HepG2 (cell line): ENCODE measurements around the gene IRF3. TPM values are rescaled to one million over a fixed set of nuclear protein-coding genes. Genes with fewer than 3 reads are reported as not detected.
A peak's percentile ranks its signal among the peaks of the same experiment; 100 is the strongest.

ENCODE experiments used
- CENPT ChIP-seq: sonication (generic); formaldehyde crosslinking; IDR thresholded peaks from 2 replicates; pipeline ENCODE4 v1.8.0; 2022; ENCODE audit warnings: low read depth, mild to moderate bottlenecking, moderate library complexity, missing genetic modification reagents
- FOXA3 ChIP-seq: IDR thresholded peaks from 2 replicates; pipeline ENCODE4 v1.6.1; 2016; ENCODE audit warnings: missing genetic modification reagents, missing compliant biosample characterization
- FOXP1 ChIP-seq, 2 experiments: fragments of 450-650 bp in 1 of 2; IDR thresholded peaks; 2 replicates each; pipeline ENCODE4 v1.6.1; 2017 to 2018; ENCODE audit warnings: antibody characterized with exemption in 1 of 2
- IRF9 ChIP-seq: sonication (generic); formaldehyde crosslinking; IDR thresholded peaks from 2 replicates; pipeline ENCODE4 v1.8.0; 2022; ENCODE audit warnings: missing genetic modification reagents, mild to moderate bottlenecking, borderline replicate concordance
- MAFF ChIP-seq: IDR thresholded peaks from 2 replicates; pipeline ENCODE4 v1.6.1; 2011; ENCODE audit warnings: low read depth, low read length, improper control_type of control experiment
- MYNN ChIP-seq: sonication (generic); formaldehyde crosslinking; IDR thresholded peaks from 2 replicates; pipeline ENCODE4 v1.4.0; 2020; ENCODE audit warnings: mild to moderate bottlenecking, low read depth, missing genetic modification reagents
- MZF1 ChIP-seq: sonication (generic); formaldehyde crosslinking; IDR thresholded peaks from 2 replicates; pipeline ENCODE4 v1.8.1; 2023; ENCODE audit warnings: mild to moderate bottlenecking, missing genetic modification reagents, borderline replicate concordance
- NR2F2 ChIP-seq: IDR thresholded peaks from 2 replicates; pipeline ENCODE4 v1.6.1; 2012; ENCODE audit warnings: low read depth, inconsistent platforms, borderline replicate concordance
- PITX1 ChIP-seq: sonication (generic); formaldehyde crosslinking; IDR thresholded peaks from 2 replicates; pipeline ENCODE4 v1.5.1; 2020; ENCODE audit warnings: mild to moderate bottlenecking, missing genetic modification reagents
- POLR2G ChIP-seq: fragments of 200-400 bp; formaldehyde crosslinking; IDR thresholded peaks from 2 replicates; pipeline ENCODE4 v1.6.1; 2018; ENCODE audit warnings: mild to moderate bottlenecking, low read depth, low read length, moderate library complexity
- REST ChIP-seq, 2 experiments: IDR thresholded peaks; 2 replicates each; pipeline ENCODE4 v1.6.1; 2011 to 2012; ENCODE audit warnings: low read length in 2 of 2, borderline replicate concordance in 1 of 2, low read depth in 1 of 2, mild to moderate bottlenecking in 1 of 2, moderate library complexity in 1 of 2
- RFXANK ChIP-seq: IDR thresholded peaks from 2 replicates; pipeline ENCODE4 v1.6.1; 2016
- TBX3 ChIP-seq: fragments of 450-650 bp; IDR thresholded peaks from 2 replicates; pipeline ENCODE4 v1.6.1; 2017; ENCODE audit warnings: antibody characterized with exemption, mild to moderate bottlenecking, inconsistent platforms, borderline replicate concordance
- ZKSCAN5 ChIP-seq: sonication (generic); formaldehyde crosslinking; IDR thresholded peaks from 2 replicates; pipeline ENCODE4 v1.5.1; 2020; ENCODE audit warnings: mild to moderate bottlenecking, missing genetic modification reagents
- ZNF207 ChIP-seq: fragments of 450-650 bp; IDR thresholded peaks from 2 replicates; pipeline ENCODE4 v1.6.1; 2016; ENCODE audit warnings: antibody characterized with exemption, borderline replicate concordance
- ZNF263 ChIP-seq: sonication (generic); formaldehyde crosslinking; IDR thresholded peaks from 2 replicates; pipeline ENCODE4 v1.4.0; 2020; ENCODE audit warnings: missing genetic modification reagents
- ZNF281 ChIP-seq: sonication (generic); formaldehyde crosslinking; IDR thresholded peaks from 2 replicates; pipeline ENCODE4 v1.4.0; 2020; ENCODE audit warnings: missing genetic modification reagents, borderline replicate concordance
- ZNF572 ChIP-seq: sonication (generic); formaldehyde crosslinking; IDR thresholded peaks from 2 replicates; pipeline ENCODE4 v1.5.1; 2020; ENCODE audit warnings: mild to moderate bottlenecking, missing genetic modification reagents
- ZNF678 ChIP-seq: sonication (generic); formaldehyde crosslinking; IDR thresholded peaks from 2 replicates; pipeline ENCODE4 v1.4.0; 2020; ENCODE audit warnings: mild to moderate bottlenecking, missing genetic modification reagents
- ZNF816 ChIP-seq: sonication (generic); formaldehyde crosslinking; IDR thresholded peaks from 2 replicates; pipeline ENCODE4 v1.8.0; 2022; ENCODE audit warnings: missing genetic modification reagents, mild to moderate bottlenecking, borderline replicate concordance
- ZSCAN5A ChIP-seq: sonication (generic); formaldehyde crosslinking; IDR thresholded peaks from 2 replicates; pipeline ENCODE4 v1.8.0; 2022; ENCODE audit warnings: mild to moderate bottlenecking, missing genetic modification reagents, borderline replicate concordance
- polyA plus RNA-seq, 8 experiments: library from polyadenylated mRNA; depleted of rRNA in 3 of 8; stranded (reverse) in 7 of 8; unstranded in 1 of 8; fragments of >200 nt; fragmentation: Illumina TruSeq in 4 of 8; extraction: Trizol in 4 of 8; gene quantifications; 2 replicates each; pipeline versions ENCODE4 v1.2.1 to v1.2.3, GENCODE V29; 2011 to 2016; ENCODE audit warnings: low read depth in 4 of 8, missing spikeins in 1 of 8, mixed read lengths in 1 of 8; ENCODE audit not compliant: insufficient read depth in 1 of 8
- total RNA-seq, 5 experiments: library from RNA; depleted of rRNA; stranded (reverse); fragments of >200 nt; fragmentation: Illumina TruSeq; extraction: Trizol; gene quantifications; 2 replicates each; pipeline ENCODE4 v1.2.3, GENCODE V29; 2016; ENCODE audit warnings: low read depth in 1 of 5

Gene IRF3
- total and polyA plus RNA-seq, 2 of the 13 experiments (the other 11 are each of a cell fraction or from before 2014, with no cell fraction given) = 61.9 to 65.5 TPM

GRCh38 chr19:49677231-49677900, 11.7 kb upstream of the IRF3 start, which contains the start of gene PRMT1 (continued):
- TF ChIP-seq NR2F2 (peak; percentile 9; the same call in 1 of the 2 replicates), TBX3 (no peak), IRF9 (CRISPR knock-in tag) (peak; percentile 71; the same call in 1 of the 2 replicates), ZSCAN5A (CRISPR knock-in tag) (peak; percentile 43; the same call in 1 of the 2 replicates), ZNF572 (no peak), MYNN (CRISPR knock-in tag) (no peak), REST (IDR thresholded peaks at IDR 0.05; ENCODE audit: borderline replicate concordance in 1 of 2, low read depth in 1 of 2, low read length in 2 of 2) (no peak; a peak in 1 of 4 replicates), ZNF263 (CRISPR knock-in tag) (0 out of 2 replicates have a peak, but pooled peaks have one; percentile 18), MZF1 (CRISPR knock-in tag) (no peak), ZNF281 (no peak), ZNF816 (CRISPR knock-in tag) (no peak), RFXANK (peak; percentile 25; the same call in 1 of the 2 replicates), CENPT (CRISPR knock-in tag) (no peak; the same call in 1 of the 2 replicates), PITX1 (CRISPR knock-in tag) (no peak), ZKSCAN5 (CRISPR knock-in tag) (no peak), POLR2G (peak; percentile 94), ZNF678 (peak; percentile 85; the same call in 1 of the 2 replicates), FOXP1 (IDR thresholded peaks at IDR 0.05) (no peak), FOXP1 (CRISPR knock-in tag; IDR thresholded peaks at IDR 0.05) (no peak), ZNF207 (no peak), MAFF (no peak), FOXA3 (CRISPR knock-in tag) (no peak)
